HG03064 (cell line): ENCODE measurements around the gene LMX1B.

ENCODE experiments used
- ATAC-seq: cut with Tn5 transposase; IDR thresholded peaks from one replicate; pipeline ENCODE4 v1.9.1; 2021; ENCODE audit warnings: low read depth; ENCODE audit not compliant: unreplicated experiment

The LMX1B gene

GRCh38 chr9:126617003-126617822 lies 3.5 kb downstream of the LMX1B start:
- no peak for ATAC-seq

- ATAC-seq: no peak
These were observed 4.1 kb downstream of the LMX1B start for GRCh38 chr9:126617823-126618165.

- no peak for ATAC-seq
These were observed 4.5 kb downstream of the LMX1B start for GRCh38 chr9:126618190-126618584.

GRCh38 chr9:126618585-126619360 lies 5.0 kb downstream of the LMX1B start:
- no peak for ATAC-seq

GRCh38 chr9:126619361-126620135 lies 5.8 kb downstream of the LMX1B start:
- no peak for ATAC-seq

GRCh38 chr9:126620478-126620877 lies 6.8 kb downstream of the LMX1B start:
- no peak for ATAC-seq

- no peak for ATAC-seq
These were observed 7.6 kb downstream of the LMX1B start for GRCh38 chr9:126621061-126621918.

GRCh38 chr9:126621919-126622735 lies 8.4 kb downstream of the LMX1B start:
- no peak for ATAC-seq

GRCh38 chr9:126623314-126623666 lies 9.6 kb downstream of the LMX1B start:
- ATAC-seq: no peak

- no peak for ATAC-seq
These were observed 10.1 kb downstream of the LMX1B start for GRCh38 chr9:126623667-126624478.

GRCh38 chr9:126624479-126624826 lies 10.7 kb downstream of the LMX1B start:
- ATAC-seq: no peak

- no peak for ATAC-seq
These were observed 11.2 kb downstream of the LMX1B start for GRCh38 chr9:126624912-126625311.

- no peak for ATAC-seq
These were observed 11.8 kb downstream of the LMX1B start for GRCh38 chr9:126625329-126626126.

GRCh38 chr9:126626127-126626925 lies 12.6 kb downstream of the LMX1B start:
- ATAC-seq: no peak

GRCh38 chr9:126626926-126627233 lies 13.2 kb downstream of the LMX1B start:
- ATAC-seq: no peak

GRCh38 chr9:126628146-126628545 lies 14.4 kb downstream of the LMX1B start:
- no peak for ATAC-seq

- no peak for ATAC-seq
These were observed 15.4 kb downstream of the LMX1B start for GRCh38 chr9:126628969-126629674.
